DOHH2 (cell line): ENCODE results near the gene MEGF11.

Source experiments
- EZH2phosphoT487 ChIP-seq: fragments of 200-600 bp; sonication (generic); IDR thresholded peaks from 2 replicates; pipeline ENCODE4 v1.6.1; 2017; ENCODE audit warnings: borderline replicate concordance, mild to moderate bottlenecking, antibody characterized with exemption, low read length, moderate library complexity, mixed read lengths
- TF ChIP-seq, protein P1 (sequence below): fragments of 200-600 bp; sonication (generic); IDR thresholded peaks from one replicate; pipeline ENCODE4 v1.5.1; 2014; ENCODE audit warnings: antibody characterized with exemption, mild to moderate bottlenecking, low read depth, low read length; ENCODE audit not compliant: poor library complexity, severe bottlenecking

DNA sequence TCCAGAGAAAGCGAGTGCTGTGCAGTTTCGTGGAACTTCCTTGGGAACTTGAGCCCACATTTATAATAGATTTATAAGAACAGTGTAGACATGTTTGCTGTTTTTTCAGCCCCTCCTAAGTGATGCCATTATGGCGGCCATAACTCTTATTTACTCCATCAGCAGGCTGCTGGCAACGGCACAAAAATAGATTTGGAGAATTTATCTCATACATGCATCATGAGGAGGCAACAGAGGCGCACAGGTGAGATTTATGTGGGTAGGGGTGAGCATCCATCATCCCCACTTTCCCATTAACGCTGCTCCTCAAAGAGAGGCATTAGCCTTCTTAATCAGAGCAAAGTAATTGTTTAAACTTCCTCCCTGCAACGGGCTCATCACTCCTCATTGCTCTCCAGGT lies 201.7 kb downstream of the MEGF11 start:
- TF ChIP-seq, protein P1, sequence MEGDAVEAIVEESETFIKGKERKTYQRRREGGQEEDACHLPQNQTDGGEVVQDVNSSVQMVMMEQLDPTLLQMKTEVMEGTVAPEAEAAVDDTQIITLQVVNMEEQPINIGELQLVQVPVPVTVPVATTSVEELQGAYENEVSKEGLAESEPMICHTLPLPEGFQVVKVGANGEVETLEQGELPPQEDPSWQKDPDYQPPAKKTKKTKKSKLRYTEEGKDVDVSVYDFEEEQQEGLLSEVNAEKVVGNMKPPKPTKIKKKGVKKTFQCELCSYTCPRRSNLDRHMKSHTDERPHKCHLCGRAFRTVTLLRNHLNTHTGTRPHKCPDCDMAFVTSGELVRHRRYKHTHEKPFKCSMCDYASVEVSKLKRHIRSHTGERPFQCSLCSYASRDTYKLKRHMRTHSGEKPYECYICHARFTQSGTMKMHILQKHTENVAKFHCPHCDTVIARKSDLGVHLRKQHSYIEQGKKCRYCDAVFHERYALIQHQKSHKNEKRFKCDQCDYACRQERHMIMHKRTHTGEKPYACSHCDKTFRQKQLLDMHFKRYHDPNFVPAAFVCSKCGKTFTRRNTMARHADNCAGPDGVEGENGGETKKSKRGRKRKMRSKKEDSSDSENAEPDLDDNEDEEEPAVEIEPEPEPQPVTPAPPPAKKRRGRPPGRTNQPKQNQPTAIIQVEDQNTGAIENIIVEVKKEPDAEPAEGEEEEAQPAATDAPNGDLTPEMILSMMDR, result no peak
- no peak for TF ChIP-seq EZH2phosphoT487
